A673 (cell line): ENCODE measurements around the gene CNNM2.

ENCODE experiments used
- CTCF ChIP-seq: fragments of 300-800, 200-600 bp; sonication (generic); conservative IDR thresholded peaks from 2 replicates; pipeline ENCODE4 v1.5.1; 2017; ENCODE audit warnings: low read depth, mild to moderate bottlenecking, antibody characterized with exemption, low read length, moderate library complexity, mixed read lengths
- EZH2 ChIP-seq: fragments of 200-600 bp; sonication (generic); IDR thresholded peaks from 2 replicates; pipeline ENCODE4 v1.6.1; 2017; ENCODE audit warnings: borderline replicate concordance, low read depth, mild to moderate bottlenecking, mixed read lengths, antibody characterized with exemption, low read length; ENCODE audit not compliant: poor library complexity, severe bottlenecking

- TF ChIP-seq CTCF (no peak), EZH2 (no peak)
Measured at GRCh38 chr10:102965311-102965851, 47.3 kb downstream of the CNNM2 start.
